HepG2 (cell line): ENCODE data around the gene PKD2L1. TPM values are rescaled to one million over a fixed set of nuclear protein-coding genes. Genes with fewer than 3 reads are reported as not detected.
A peak's percentile ranks its signal among the peaks of the same experiment; 100 is the strongest.

Source experiments
- ARID2 ChIP-seq: sonication (generic); formaldehyde crosslinking; IDR thresholded peaks from 2 replicates; pipeline ENCODE4 v1.8.1; 2022; ENCODE audit warnings: mild to moderate bottlenecking, missing genetic modification reagents, borderline replicate concordance
- EHMT2 ChIP-seq: fragments of 200-600 bp; sonication (generic); IDR thresholded peaks from 2 replicates; pipeline ENCODE4 v1.7.0; 2017; ENCODE audit warnings: antibody characterized with exemption, low read depth, low read length, borderline replicate concordance
- EP300 ChIP-seq, 3 experiments: sonication (generic) in 1 of 3; formaldehyde crosslinking in 1 of 3; IDR thresholded peaks; 2 replicates each; pipeline versions ENCODE4 v1.5.1 to v1.6.1; 2011 to 2020; ENCODE audit warnings: low read depth in 2 of 3, low read length in 2 of 3, borderline replicate concordance in 1 of 3, improper control_type of control experiment in 1 of 3, mild to moderate bottlenecking in 1 of 3, missing genetic modification reagents in 1 of 3, moderate library complexity in 1 of 3
- ESRRA ChIP-seq: sonication (generic); formaldehyde crosslinking; IDR thresholded peaks from 2 replicates; pipeline ENCODE4 v1.5.1; 2020; ENCODE audit warnings: mild to moderate bottlenecking, low read depth, missing genetic modification reagents
- FOXA3 ChIP-seq: IDR thresholded peaks from 2 replicates; pipeline ENCODE4 v1.6.1; 2016; ENCODE audit warnings: missing genetic modification reagents, missing compliant biosample characterization
- GABPA ChIP-seq, 2 experiments: IDR thresholded peaks; 2 replicates each; pipeline ENCODE4 v1.6.1; 2011 to 2016; ENCODE audit warnings: low read depth in 2 of 2, low read length in 1 of 2, missing biosample characterization in 1 of 2, missing genetic modification characterization in 1 of 2
- GTF3A ChIP-seq: sonication (generic); formaldehyde crosslinking; conservative IDR thresholded peaks from 2 replicates; pipeline ENCODE4 v1.4.0; 2020; ENCODE audit warnings: mild to moderate bottlenecking, missing genetic modification reagents
- KDM5A ChIP-seq: fragments of 200-600 bp; sonication (generic); IDR thresholded peaks from 2 replicates; pipeline ENCODE4 v1.7.0; 2018; ENCODE audit warnings: antibody characterized with exemption, mild to moderate bottlenecking, low read length, borderline replicate concordance
- KLF6 ChIP-seq: IDR thresholded peaks from 2 replicates; pipeline ENCODE4 v1.8.0; 2016; ENCODE audit warnings: missing biosample characterization, missing genetic modification reagents
- MED13 ChIP-seq: sonication (generic); formaldehyde crosslinking; IDR thresholded peaks from 2 replicates; pipeline ENCODE4 v1.5.0; 2020; ENCODE audit warnings: missing genetic modification reagents
- NBN ChIP-seq: fragments of 450-650 bp; conservative IDR thresholded peaks from 2 replicates; pipeline ENCODE4 v1.6.1; 2017
- RXRB ChIP-seq: IDR thresholded peaks from 2 replicates; pipeline ENCODE4 v1.6.1; 2016; ENCODE audit warnings: borderline replicate concordance, missing genetic modification reagents, missing compliant biosample characterization
- TMF1 ChIP-seq: sonication (generic); formaldehyde crosslinking; IDR thresholded peaks from 2 replicates; pipeline ENCODE4 v1.8.1; 2022; ENCODE audit warnings: low read depth, missing genetic modification reagents
- XBP1 ChIP-seq: sonication (generic); formaldehyde crosslinking; IDR thresholded peaks from 2 replicates; pipeline ENCODE4 v1.5.0; 2020; ENCODE audit warnings: missing genetic modification reagents
- ZNF230 ChIP-seq: sonication (generic); formaldehyde crosslinking; IDR thresholded peaks from 2 replicates; pipeline ENCODE4 v1.4.0; 2020; ENCODE audit warnings: mild to moderate bottlenecking, missing genetic modification reagents
- ZNF333 ChIP-seq: sonication (generic); formaldehyde crosslinking; IDR thresholded peaks from 2 replicates; pipeline ENCODE4 v1.4.0; 2020; ENCODE audit warnings: mild to moderate bottlenecking, missing genetic modification reagents, borderline replicate concordance
- ZNF451 ChIP-seq: sonication (generic); formaldehyde crosslinking; IDR thresholded peaks from 2 replicates; pipeline ENCODE4 v1.5.0; 2020; ENCODE audit warnings: mild to moderate bottlenecking, missing genetic modification reagents
- ZNF547 ChIP-seq: sonication (generic); formaldehyde crosslinking; IDR thresholded peaks from 2 replicates; pipeline ENCODE4 v1.5.1; 2020; ENCODE audit warnings: mild to moderate bottlenecking, missing genetic modification reagents
- ZNF605 ChIP-seq: sonication (generic); formaldehyde crosslinking; IDR thresholded peaks from 2 replicates; pipeline ENCODE4 v1.8.0; 2022; ENCODE audit warnings: mild to moderate bottlenecking, missing genetic modification reagents
- polyA plus RNA-seq, 8 experiments: library from polyadenylated mRNA; depleted of rRNA in 3 of 8; stranded (reverse) in 7 of 8; unstranded in 1 of 8; fragments of >200 nt; fragmentation: Illumina TruSeq in 4 of 8; extraction: Trizol in 4 of 8; gene quantifications; 2 replicates each; pipeline versions ENCODE4 v1.2.1 to v1.2.3, GENCODE V29; 2011 to 2016; ENCODE audit warnings: low read depth in 4 of 8, missing spikeins in 1 of 8, mixed read lengths in 1 of 8; ENCODE audit not compliant: insufficient read depth in 1 of 8
- total RNA-seq, 5 experiments: library from RNA; depleted of rRNA; stranded (reverse); fragments of >200 nt; fragmentation: Illumina TruSeq; extraction: Trizol; gene quantifications; 2 replicates each; pipeline ENCODE4 v1.2.3, GENCODE V29; 2016; ENCODE audit warnings: low read depth in 1 of 5
- TF ChIP-seq, protein P1 (sequence below): sonication (generic); formaldehyde crosslinking; IDR thresholded peaks from 2 replicates; pipeline ENCODE4 v1.4.0; 2020; ENCODE audit warnings: missing genetic modification reagents
- TF ChIP-seq, protein P2 (sequence below): sonication (generic); formaldehyde crosslinking; IDR thresholded peaks from 2 replicates; pipeline ENCODE4 v1.4.0; 2020; ENCODE audit warnings: missing genetic modification reagents, mild to moderate bottlenecking, borderline replicate concordance
- TF ChIP-seq, protein P3 (sequence below): sonication (generic); formaldehyde crosslinking; IDR thresholded peaks from 2 replicates; pipeline ENCODE4 v1.5.0; 2020; ENCODE audit warnings: missing genetic modification reagents

Gene PKD2L1
- total and polyA plus RNA-seq, 2 of the 13 experiments (the other 11 are each of a cell fraction or from before 2014, with no cell fraction given), result 0.07 to 0.15 TPM

DNA sequence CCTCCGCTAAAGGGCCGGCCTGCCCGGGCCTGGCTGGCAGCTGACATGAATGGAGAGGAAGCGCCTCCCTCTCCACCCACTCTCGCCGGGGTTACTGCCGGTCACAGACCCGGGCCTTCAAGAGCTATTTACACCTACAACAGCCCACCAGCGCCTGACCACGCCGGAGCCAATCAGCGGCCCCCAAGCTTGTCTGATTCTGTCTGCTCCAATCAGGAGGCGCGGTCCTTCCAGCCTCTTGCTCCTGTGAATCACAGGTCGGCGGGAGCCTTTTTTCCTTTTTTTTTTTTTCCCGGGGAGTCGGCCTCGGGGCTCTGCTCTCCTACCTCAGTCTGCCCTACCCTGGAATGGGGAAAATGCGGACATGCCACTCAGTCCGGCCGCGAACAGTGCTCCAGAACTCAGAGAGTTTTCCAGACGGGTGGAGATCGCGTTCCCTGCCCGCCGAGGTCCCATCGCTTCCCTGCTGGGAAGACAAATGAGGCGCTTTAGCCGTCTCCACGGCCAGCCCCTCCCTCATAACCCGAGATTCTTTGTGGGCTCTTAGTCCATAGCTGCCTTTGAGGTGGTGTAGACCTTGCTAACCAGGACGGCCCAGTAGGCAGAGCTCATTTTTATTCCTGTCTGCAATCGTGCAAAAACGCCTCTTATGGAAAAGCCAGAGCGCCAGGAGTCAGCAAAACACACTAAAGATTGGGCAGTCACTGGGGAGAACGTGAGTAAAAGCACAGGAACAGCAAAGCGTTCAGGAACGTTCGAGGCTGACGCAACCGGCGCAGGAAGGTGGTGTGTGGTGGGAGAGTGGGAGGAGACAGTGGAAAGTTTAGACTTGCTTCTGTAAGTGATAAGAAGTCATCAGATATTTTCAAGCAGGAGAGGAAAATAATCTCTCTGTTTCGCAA lies 43.5 kb upstream of the PKD2L1 start (continued):
- TF ChIP-seq, protein P1, sequence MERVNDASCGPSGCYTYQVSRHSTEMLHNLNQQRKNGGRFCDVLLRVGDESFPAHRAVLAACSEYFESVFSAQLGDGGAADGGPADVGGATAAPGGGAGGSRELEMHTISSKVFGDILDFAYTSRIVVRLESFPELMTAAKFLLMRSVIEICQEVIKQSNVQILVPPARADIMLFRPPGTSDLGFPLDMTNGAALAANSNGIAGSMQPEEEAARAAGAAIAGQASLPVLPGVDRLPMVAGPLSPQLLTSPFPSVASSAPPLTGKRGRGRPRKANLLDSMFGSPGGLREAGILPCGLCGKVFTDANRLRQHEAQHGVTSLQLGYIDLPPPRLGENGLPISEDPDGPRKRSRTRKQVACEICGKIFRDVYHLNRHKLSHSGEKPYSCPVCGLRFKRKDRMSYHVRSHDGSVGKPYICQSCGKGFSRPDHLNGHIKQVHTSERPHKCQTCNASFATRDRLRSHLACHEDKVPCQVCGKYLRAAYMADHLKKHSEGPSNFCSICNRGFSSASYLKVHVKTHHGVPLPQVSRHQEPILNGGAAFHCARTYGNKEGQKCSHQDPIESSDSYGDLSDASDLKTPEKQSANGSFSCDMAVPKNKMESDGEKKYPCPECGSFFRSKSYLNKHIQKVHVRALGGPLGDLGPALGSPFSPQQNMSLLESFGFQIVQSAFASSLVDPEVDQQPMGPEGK (CRISPR knock-in tag), result peak; percentile 41
- no peak; the same call in 1 of the 2 replicates for TF ChIP-seq ZNF547 (CRISPR knock-in tag)
- TF ChIP-seq ZNF605 (CRISPR knock-in tag), result peak; percentile 85
- TF ChIP-seq XBP1 (CRISPR knock-in tag), result 0 out of 2 replicates have a peak, but pooled peaks have one; percentile 21
- TF ChIP-seq TMF1, result peak; percentile 24
- TF ChIP-seq, protein P2, sequence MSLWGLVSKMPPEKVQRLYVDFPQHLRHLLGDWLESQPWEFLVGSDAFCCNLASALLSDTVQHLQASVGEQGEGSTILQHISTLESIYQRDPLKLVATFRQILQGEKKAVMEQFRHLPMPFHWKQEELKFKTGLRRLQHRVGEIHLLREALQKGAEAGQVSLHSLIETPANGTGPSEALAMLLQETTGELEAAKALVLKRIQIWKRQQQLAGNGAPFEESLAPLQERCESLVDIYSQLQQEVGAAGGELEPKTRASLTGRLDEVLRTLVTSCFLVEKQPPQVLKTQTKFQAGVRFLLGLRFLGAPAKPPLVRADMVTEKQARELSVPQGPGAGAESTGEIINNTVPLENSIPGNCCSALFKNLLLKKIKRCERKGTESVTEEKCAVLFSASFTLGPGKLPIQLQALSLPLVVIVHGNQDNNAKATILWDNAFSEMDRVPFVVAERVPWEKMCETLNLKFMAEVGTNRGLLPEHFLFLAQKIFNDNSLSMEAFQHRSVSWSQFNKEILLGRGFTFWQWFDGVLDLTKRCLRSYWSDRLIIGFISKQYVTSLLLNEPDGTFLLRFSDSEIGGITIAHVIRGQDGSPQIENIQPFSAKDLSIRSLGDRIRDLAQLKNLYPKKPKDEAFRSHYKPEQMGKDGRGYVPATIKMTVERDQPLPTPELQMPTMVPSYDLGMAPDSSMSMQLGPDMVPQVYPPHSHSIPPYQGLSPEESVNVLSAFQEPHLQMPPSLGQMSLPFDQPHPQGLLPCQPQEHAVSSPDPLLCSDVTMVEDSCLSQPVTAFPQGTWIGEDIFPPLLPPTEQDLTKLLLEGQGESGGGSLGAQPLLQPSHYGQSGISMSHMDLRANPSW, result no peak; the same call in 1 of the 2 replicates
- no peak for TF ChIP-seq GABPA (IDR thresholded peaks at IDR 0.05; ENCODE audit: low read depth, low read length)
- TF ChIP-seq GABPA (CRISPR knock-in tag; IDR thresholded peaks at IDR 0.05; ENCODE audit: low read depth), result peak; percentile 47
- peak; percentile 82 for TF ChIP-seq FOXA3 (CRISPR knock-in tag)
- no peak for TF ChIP-seq NBN
- no peak for TF ChIP-seq ARID2 (CRISPR knock-in tag)
- TF ChIP-seq RXRB (CRISPR knock-in tag), result peak; percentile 99
- peak; percentile 63; the same call in 1 of the 2 replicates for TF ChIP-seq KDM5A
- peak; percentile 67 to 85; a peak in 3 of 4 replicates for TF ChIP-seq EP300 (IDR thresholded peaks at IDR 0.05; ENCODE audit: low read depth in 2 of 2, low read length in 2 of 2)
- TF ChIP-seq EP300 (CRISPR knock-in tag; IDR thresholded peaks at IDR 0.05; ENCODE audit: borderline replicate concordance), result peak; percentile 70
- TF ChIP-seq ZNF333 (CRISPR knock-in tag), result 0 out of 2 replicates have a peak, but pooled peaks have one; percentile 40
- no peak for TF ChIP-seq GTF3A
- TF ChIP-seq, protein P3, sequence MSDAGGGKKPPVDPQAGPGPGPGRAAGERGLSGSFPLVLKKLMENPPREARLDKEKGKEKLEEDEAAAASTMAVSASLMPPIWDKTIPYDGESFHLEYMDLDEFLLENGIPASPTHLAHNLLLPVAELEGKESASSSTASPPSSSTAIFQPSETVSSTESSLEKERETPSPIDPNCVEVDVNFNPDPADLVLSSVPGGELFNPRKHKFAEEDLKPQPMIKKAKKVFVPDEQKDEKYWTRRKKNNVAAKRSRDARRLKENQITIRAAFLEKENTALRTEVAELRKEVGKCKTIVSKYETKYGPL (CRISPR knock-in tag), result no peak
- TF ChIP-seq MED13 (CRISPR knock-in tag), result peak; percentile 78
- peak; percentile 53 for TF ChIP-seq ESRRA (CRISPR knock-in tag)
- TF ChIP-seq ZNF451 (CRISPR knock-in tag), result peak; percentile 75; the same call in 1 of the 2 replicates
- TF ChIP-seq ZNF230 (CRISPR knock-in tag), result peak; percentile 34; the same call in 1 of the 2 replicates
- TF ChIP-seq EHMT2, result no peak
- peak; percentile 7; the same call in 1 of the 2 replicates for TF ChIP-seq KLF6 (CRISPR knock-in tag)
